ENCODE data around the gene PCSK1.
"Not testable (repeated sequence)": the region's sequence is repeated elsewhere in the genome, so short reads cannot be mapped to it uniquely, and the experiment has no call there.

PCSK1 gene

GRCh38 chr5:96367337-96367736 is 65.7 kb downstream of the PCSK1 start:
- not testable (repeated sequence) for DNase-seq

- no peak for DNase-seq
Observed at GRCh38 chr5:96354237-96354636, 78.8 kb downstream of the PCSK1 start.

GRCh38 chr5:96353220-96353619 is 79.8 kb downstream of the PCSK1 start:
- DNase-seq, result no peak

GRCh38 chr5:96350678-96351077 is 82.4 kb downstream of the PCSK1 start:
- no peak for DNase-seq

GRCh38 chr5:96348536-96348935 is 84.5 kb downstream of the PCSK1 start:
- no peak for DNase-seq

- DNase-seq, result no peak
Observed at GRCh38 chr5:96347502-96348292, 85.4 kb downstream of the PCSK1 start.

- DNase-seq, result no peak
Observed at GRCh38 chr5:96344678-96345577, 88.1 kb downstream of the PCSK1 start.

- DNase-seq, result no peak
Observed at GRCh38 chr5:96343094-96343493, 90.0 kb downstream of the PCSK1 start.

- no peak for DNase-seq
Observed at GRCh38 chr5:96342581-96342980, 90.5 kb downstream of the PCSK1 start.
